ENCODE measurements around the gene CILP. TPM values are rescaled to one million over a fixed set of nuclear protein-coding genes. Genes with fewer than 3 reads are reported as not detected.

CILP gene
- total RNA-seq, 1 donor from 2014 or later: not detected

DNA sequence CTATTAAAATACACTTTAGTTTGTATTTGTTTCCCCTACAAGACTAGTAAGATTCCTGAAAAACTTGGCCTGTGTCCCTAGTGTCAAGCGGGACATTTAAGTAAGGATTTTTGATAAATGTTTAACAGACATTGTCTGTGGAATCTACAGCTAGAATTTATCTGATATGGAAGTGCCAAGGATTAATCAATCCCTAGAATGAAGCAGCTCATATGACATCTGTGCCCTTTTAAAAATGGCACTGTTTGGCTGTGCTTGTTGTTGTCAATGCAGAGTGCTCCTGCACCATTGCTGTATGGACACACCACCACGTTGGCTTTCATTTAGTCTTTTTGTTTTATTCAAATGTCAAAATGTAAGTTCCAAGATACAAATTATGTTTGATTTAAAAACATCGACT is 63.4 kb downstream of the CILP start:
- Histone ChIP-seq H3K27me3 (ENCODE audit: control insufficient read depth, insufficient read depth, low read length) (no peaks in the 10 kb centered on the region), H3K36me3 (ENCODE audit: control insufficient read depth, insufficient read depth, low read length) (no peaks in the 10 kb centered on the region), H3K4me3 (ENCODE audit: low read depth, low read length) (no peak overlapping the region)
- TF ChIP-seq, protein P1, sequence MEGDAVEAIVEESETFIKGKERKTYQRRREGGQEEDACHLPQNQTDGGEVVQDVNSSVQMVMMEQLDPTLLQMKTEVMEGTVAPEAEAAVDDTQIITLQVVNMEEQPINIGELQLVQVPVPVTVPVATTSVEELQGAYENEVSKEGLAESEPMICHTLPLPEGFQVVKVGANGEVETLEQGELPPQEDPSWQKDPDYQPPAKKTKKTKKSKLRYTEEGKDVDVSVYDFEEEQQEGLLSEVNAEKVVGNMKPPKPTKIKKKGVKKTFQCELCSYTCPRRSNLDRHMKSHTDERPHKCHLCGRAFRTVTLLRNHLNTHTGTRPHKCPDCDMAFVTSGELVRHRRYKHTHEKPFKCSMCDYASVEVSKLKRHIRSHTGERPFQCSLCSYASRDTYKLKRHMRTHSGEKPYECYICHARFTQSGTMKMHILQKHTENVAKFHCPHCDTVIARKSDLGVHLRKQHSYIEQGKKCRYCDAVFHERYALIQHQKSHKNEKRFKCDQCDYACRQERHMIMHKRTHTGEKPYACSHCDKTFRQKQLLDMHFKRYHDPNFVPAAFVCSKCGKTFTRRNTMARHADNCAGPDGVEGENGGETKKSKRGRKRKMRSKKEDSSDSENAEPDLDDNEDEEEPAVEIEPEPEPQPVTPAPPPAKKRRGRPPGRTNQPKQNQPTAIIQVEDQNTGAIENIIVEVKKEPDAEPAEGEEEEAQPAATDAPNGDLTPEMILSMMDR (IDR thresholded peaks at IDR 0.05; ENCODE audit: insufficient read depth, low read length, poor library complexity, severe bottlenecking): no peak
- DNase-seq (ENCODE audit: low read depth): no peak

DNA sequence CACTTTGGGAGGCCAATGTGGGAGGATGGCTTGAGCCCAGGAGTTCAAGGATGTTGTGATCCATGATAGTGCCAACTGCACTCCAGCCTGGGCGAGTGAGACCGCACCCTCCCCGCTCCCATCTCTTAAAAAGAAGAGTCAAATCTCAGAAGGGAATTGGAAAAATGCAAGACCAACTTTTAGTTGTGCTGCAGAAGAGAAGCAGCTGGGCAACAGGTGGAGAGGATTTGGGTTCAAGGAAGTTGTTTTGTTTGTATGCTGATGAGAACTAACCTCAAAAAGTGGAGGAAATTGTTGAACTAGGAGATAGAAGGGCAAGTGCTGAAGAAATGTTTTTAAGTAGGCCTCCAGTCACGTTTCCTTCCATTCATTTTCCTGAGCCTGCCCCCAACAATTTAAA is 64.8 kb downstream of the CILP start:
- H3K4me3 ChIP-seq (ENCODE audit: low read depth, low read length): no peak overlapping the region
- TF ChIP-seq, protein P1 (IDR thresholded peaks at IDR 0.05; ENCODE audit: insufficient read depth, low read length, poor library complexity, severe bottlenecking): no peak
- DNase-seq (ENCODE audit: low read depth): no peak
- H3K36me3 ChIP-seq (ENCODE audit: control insufficient read depth, insufficient read depth, low read length): no peaks in the 10 kb centered on the region
- no peaks in the 10 kb centered on the region for H3K27me3 ChIP-seq (ENCODE audit: control insufficient read depth, insufficient read depth, low read length)

Other genes starting within 250 kb of the CILP start
- gene SPG21, start 221.6 kb downstream of the CILP start, total RNA-seq: 116 and 118 TPM in 2 replicates
- gene MTFMT, start 181.8 kb downstream of the CILP start, total RNA-seq: 17.3 and 18.5 TPM in 2 replicates
- gene SLC51B, start 166.1 kb downstream of the CILP start, total RNA-seq: not detected in 2 replicates
- gene RASL12, start 143.5 kb downstream of the CILP start, total RNA-seq: 0.92 TPM in 1 of 2 replicates, not detected in the other
- not detected in 2 replicates for gene KBTBD13, start 134.7 kb downstream of the CILP start, total RNA-seq
- gene UBAP1L, start 96.3 kb downstream of the CILP start, total RNA-seq: 0.68 and 1.2 TPM in 2 replicates
- 20.2 and 25.6 TPM in 2 replicates for gene PDCD7, start 77.7 kb downstream of the CILP start, total RNA-seq
- gene CLPX, start 26.1 kb downstream of the CILP start, total RNA-seq: 28.1 and 29.6 TPM in 2 replicates
- 9.2 and 11.8 TPM in 2 replicates for gene PARP16, start 75.4 kb upstream of the CILP start, total RNA-seq
- gene RNU5A-1, start 84.6 kb upstream of the CILP start, total RNA-seq: not detected in 2 replicates
- not detected in 2 replicates for gene RNU5B-1, start 93.2 kb upstream of the CILP start, total RNA-seq
- 0.13 and 0.27 TPM in 2 replicates for gene IGDCC3, start 166.5 kb upstream of the CILP start, total RNA-seq
- 16.5 and 18.1 TPM in 2 replicates for gene IGDCC4, start 211.5 kb upstream of the CILP start, total RNA-seq